ENCODE data around the gene NETO2. TPM values are rescaled to one million over a fixed set of nuclear protein-coding genes. Genes with fewer than 3 reads are reported as not detected.
"Not testable (repeated sequence)": the region's sequence is repeated elsewhere in the genome, so short reads cannot be mapped to it uniquely, and the experiment has no call there.

NETO2 gene
- total RNA-seq, 1 donor from 2014 or later = 0.18 TPM

GRCh38 chr16:47136099-47136842 lies 7.5 kb downstream of the NETO2 start:
- DNase-seq (ENCODE audit: low spot score) (no peak), ATAC-seq (no peak)

- DNase-seq (ENCODE audit: low spot score) (no peak), ATAC-seq (no peak)
Measured at GRCh38 chr16:47134550-47134949, 9.2 kb downstream of the NETO2 start.

- DNase-seq (ENCODE audit: low spot score) = no peak
Measured at GRCh38 chr16:47132308-47132707, 11.4 kb downstream of the NETO2 start.

GRCh38 chr16:47129755-47130435 lies 13.8 kb downstream of the NETO2 start:
- no peak for DNase-seq (ENCODE audit: low spot score)
- ATAC-seq = no peak

More at GRCh38 chr16:47132308-47132707, 11.4 kb downstream of the NETO2 start:
- no peak for ATAC-seq

- DNase-seq (ENCODE audit: low spot score) (no peak), ATAC-seq (no peak)
Measured at GRCh38 chr16:47127541-47127940, 16.2 kb downstream of the NETO2 start.

- ATAC-seq (no peak), DNase-seq (ENCODE audit: low spot score) (no peak)
Measured at GRCh38 chr16:47125757-47126156, 18.0 kb downstream of the NETO2 start.

- no peak for ATAC-seq
- DNase-seq (ENCODE audit: low spot score) = no peak
Measured at GRCh38 chr16:47113130-47113529, 30.6 kb downstream of the NETO2 start.

GRCh38 chr16:47110939-47111338 lies 32.8 kb downstream of the NETO2 start:
- ATAC-seq (no peak), DNase-seq (ENCODE audit: low spot score) (no peak)

- DNase-seq (ENCODE audit: low spot score) (no peak), ATAC-seq (no peak)
Measured at GRCh38 chr16:47109361-47109760, 34.4 kb downstream of the NETO2 start.

- not testable (repeated sequence) for ATAC-seq; DNase-seq (ENCODE audit: low spot score)
Measured at GRCh38 chr16:47102921-47103320, 40.8 kb downstream of the NETO2 start.

- not testable (repeated sequence) for DNase-seq (ENCODE audit: low spot score); ATAC-seq
Measured at GRCh38 chr16:47097154-47097553, 46.6 kb downstream of the NETO2 start.

GRCh38 chr16:47096297-47096696 lies 47.4 kb downstream of the NETO2 start:
- no peak for DNase-seq (ENCODE audit: low spot score)
- ATAC-seq = no peak

- DNase-seq (ENCODE audit: low spot score) (no peak), ATAC-seq (no peak)
Measured at GRCh38 chr16:47084198-47084597, 59.5 kb downstream of the NETO2 start.

- ATAC-seq = no peak
- no peak for DNase-seq (ENCODE audit: low spot score)
Measured at GRCh38 chr16:47082099-47082865, 61.5 kb downstream of the NETO2 start.

- DNase-seq (ENCODE audit: low spot score) (no peak), ATAC-seq (no peak)
Measured at GRCh38 chr16:47081115-47081514, 62.6 kb downstream of the NETO2 start.

GRCh38 chr16:47079860-47080259 lies 63.9 kb downstream of the NETO2 start:
- no peak for DNase-seq (ENCODE audit: low spot score)
- ATAC-seq = no peak

GRCh38 chr16:47073223-47074155 lies 70.3 kb downstream of the NETO2 start:
- ATAC-seq (no peak), DNase-seq (ENCODE audit: low spot score) (no peak)

- DNase-seq (ENCODE audit: low spot score) (no peak), ATAC-seq (no peak)
Measured at GRCh38 chr16:47072158-47072557, 71.6 kb downstream of the NETO2 start.

GRCh38 chr16:47069841-47070584 lies 73.7 kb downstream of the NETO2 start:
- no peak for DNase-seq (ENCODE audit: low spot score)
- no peak for ATAC-seq

GRCh38 chr16:47069313-47069712 lies 74.4 kb downstream of the NETO2 start:
- no peak for ATAC-seq
- no peak for DNase-seq (ENCODE audit: low spot score)

All from left lobe of liver (tissue), 2 donors.